ENCODE data around the gene EEF2. TPM values are rescaled to one million over a fixed set of nuclear protein-coding genes. Genes with fewer than 3 reads are reported as not detected.
A peak's percentile ranks its signal among the peaks of the same experiment; 100 is the strongest.
"Not testable (repeated sequence)": the region's sequence is repeated elsewhere in the genome, so short reads cannot be mapped to it uniquely, and the experiment has no call there.

EEF2 gene
- total RNA-seq, 1 donor from 2014 or later, result 2,663 TPM

- Mint-ChIP-seq H3K27ac (ENCODE audit: unreplicated experiment) (no peak overlapping the region), H3K4me1 (peaks cover 21% of the 10 kb centered on the region), H3K9me3 (no peaks in the 10 kb centered on the region), H3K4me3 (peak overlapping the region; percentile 94), H3K36me3 (ENCODE audit: low read depth) (no peaks in the 10 kb centered on the region), H3K27me3 (ENCODE audit: low read depth) (no peaks in the 10 kb centered on the region)
- no peak for DNase-seq (ENCODE audit: low read depth, low spot score)
- no peak for TF ChIP-seq CTCF (conservative IDR thresholded peaks at IDR 0.05)
Measured at GRCh38 chr19:4007836-4008539, 22.7 kb upstream of the EEF2 start.

DNA sequence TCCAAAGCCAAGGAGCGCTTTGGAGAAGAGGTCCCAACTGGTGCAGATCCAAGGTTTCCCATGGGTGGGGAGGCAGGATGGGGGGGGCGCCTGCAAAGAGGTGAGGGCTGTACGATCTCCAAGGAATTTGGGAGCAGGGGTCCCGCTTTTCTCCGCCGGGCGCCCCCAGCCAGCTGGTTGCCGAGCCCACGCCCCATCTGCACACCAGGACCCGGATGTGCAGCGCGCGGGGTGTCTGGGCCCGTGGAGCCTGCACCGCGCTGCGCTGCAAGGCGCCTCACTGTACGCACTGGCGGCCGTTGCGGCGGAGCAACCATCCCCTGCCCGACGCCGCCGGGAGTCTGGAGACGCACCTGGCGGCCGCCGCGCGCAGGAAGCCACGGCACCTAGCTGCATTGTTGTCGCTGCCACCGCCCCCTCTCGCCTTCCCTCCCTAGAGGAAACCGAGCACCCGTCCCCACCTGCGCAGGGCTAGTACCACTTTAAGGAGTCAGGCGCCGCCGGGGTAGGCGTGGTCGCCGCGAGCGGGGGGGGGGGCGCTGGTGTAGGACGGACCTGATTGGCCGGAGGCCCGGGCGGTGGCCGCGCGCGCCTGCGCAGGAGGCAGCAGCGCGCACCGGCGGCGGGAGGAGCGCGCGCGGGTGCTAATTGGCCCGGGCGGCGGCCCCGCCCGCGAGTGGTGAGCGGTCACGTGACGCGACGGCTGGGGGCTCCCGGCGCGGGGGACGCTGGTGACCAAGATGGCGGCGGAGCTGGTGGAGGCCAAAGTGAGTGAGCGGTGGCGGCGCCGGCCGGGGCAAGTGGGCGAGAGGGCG lies 22.0 kb upstream of the EEF2 start, which contains the start of gene PIAS4:
PIAS4 (plus strand) TSS at position 716 of the 815 bp plus-strand sequence; CDS start at position 741, 25 bp downstream.
- Mint-ChIP-seq H3K9me3 (no peaks in the 10 kb centered on the region), H3K4me1 (peaks cover 21% of the 10 kb centered on the region), H3K4me3 (peak within 1 kb of the TSS; percentile 94), H3K27me3 (ENCODE audit: low read depth) (no peaks in the 10 kb centered on the region), H3K36me3 (ENCODE audit: low read depth) (no peaks in the 10 kb centered on the region), H3K27ac (ENCODE audit: unreplicated experiment) (peak within 1 kb of the TSS; percentile 86)
- TF ChIP-seq CTCF (conservative IDR thresholded peaks at IDR 0.05), result peak; percentile 34
- DNase-seq (ENCODE audit: low read depth, low spot score), result peak; percentile 87

- H3K9me3 Mint-ChIP-seq; DNase-seq (ENCODE audit: low read depth, low spot score); H3K27me3 Mint-ChIP-seq (ENCODE audit: low read depth); H3K27ac Mint-ChIP-seq (ENCODE audit: unreplicated experiment); H3K36me3 Mint-ChIP-seq (ENCODE audit: low read depth): not testable (repeated sequence)
- H3K4me3 Mint-ChIP-seq, result peak overlapping the region; percentile 76
- peaks cover 18% of the 10 kb centered on the region for H3K4me1 Mint-ChIP-seq
Measured at GRCh38 chr19:4005436-4005835, 20.2 kb upstream of the EEF2 start.

DNA sequence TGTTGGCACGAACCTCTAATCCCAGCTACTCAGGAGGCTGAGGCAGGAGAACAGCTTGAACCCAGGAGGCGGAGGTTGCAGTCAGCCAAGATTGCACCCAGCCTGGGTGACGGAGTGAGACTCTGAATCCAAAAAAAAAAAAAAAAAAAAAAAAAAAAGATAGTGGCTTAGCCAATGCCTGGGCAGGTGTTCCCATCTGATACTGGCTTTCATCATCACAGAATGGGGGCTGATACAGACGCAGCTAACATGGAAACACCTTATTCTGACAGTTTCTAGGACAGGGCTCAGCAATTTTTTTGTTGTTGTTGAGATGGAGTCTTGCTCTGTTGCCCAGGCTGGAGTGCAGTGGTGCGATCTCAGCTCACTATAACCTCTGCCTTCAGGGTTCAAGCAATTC lies 15.5 kb upstream of the EEF2 start:
- not testable (repeated sequence) for H3K4me1 Mint-ChIP-seq; H3K4me3 Mint-ChIP-seq; H3K27me3 Mint-ChIP-seq (ENCODE audit: low read depth); H3K27ac Mint-ChIP-seq (ENCODE audit: unreplicated experiment); DNase-seq (ENCODE audit: low read depth, low spot score); H3K9me3 Mint-ChIP-seq; H3K36me3 Mint-ChIP-seq (ENCODE audit: low read depth)

DNA sequence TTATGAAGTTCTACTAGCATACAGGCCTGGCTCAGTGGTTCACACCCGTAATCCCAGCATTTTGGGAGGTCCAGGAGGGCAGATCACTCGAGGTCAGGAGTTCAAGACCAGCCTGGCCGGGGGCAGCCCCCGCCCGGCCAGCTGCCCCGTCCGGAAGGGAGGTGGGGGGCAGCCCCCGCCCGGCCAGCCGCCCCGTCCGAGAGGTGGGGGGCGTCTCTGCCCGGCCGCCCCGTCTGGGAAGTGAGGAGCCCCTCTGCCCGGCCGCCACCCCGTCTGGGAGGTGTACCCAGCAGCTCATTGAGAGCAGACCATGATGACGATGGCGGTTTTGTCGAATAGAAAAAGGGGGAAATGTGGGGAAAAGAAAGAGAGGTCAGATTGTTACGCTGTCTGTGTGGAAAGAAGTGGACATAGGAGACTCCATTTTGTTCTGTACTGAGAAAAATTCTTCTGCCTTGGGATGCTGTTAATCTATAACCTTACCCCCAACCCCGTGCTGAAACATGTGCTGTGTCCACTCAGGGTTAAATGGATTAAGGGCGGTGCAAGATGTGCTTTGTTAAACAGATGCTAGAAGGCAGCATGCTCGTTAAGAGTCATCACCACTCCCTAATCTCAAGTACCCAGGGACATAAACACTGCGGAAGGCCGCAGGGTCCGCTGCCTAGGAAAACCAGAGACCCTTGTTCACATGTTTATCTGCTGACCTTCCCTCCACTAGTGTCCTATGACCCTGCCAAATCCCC lies 13.6 kb upstream of the EEF2 start:
- not testable (repeated sequence) for H3K4me3 Mint-ChIP-seq, H3K9me3 Mint-ChIP-seq
- peak overlapping the region; percentile 50 for H3K27ac Mint-ChIP-seq (ENCODE audit: unreplicated experiment)

DNA sequence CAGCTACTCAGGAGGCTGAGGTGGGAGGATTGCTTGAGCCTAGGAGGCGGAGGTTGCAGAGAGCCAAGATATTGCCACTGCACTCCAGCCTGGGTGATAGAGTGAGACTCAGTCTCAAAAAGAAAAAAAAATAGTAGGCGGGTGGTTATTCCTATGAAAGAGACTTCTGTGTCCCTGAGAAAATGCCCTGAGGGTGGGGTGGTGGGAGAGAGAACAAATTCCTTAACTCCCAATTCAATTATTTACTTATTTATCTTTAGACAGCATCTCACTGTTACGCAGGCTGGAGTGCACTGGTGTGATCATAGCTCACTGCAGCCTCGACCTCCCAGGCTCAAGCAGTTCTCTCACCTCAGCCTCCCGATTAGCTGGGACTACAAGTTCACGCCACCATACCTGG lies 10.3 kb upstream of the EEF2 start:
- H3K9me3 Mint-ChIP-seq, result no peaks in the 10 kb centered on the region
- no peak for TF ChIP-seq CTCF (conservative IDR thresholded peaks at IDR 0.05)
- H3K27ac Mint-ChIP-seq (ENCODE audit: unreplicated experiment), result no peak overlapping the region
- no peak for DNase-seq (ENCODE audit: low read depth, low spot score)
- H3K4me3 Mint-ChIP-seq, result no peak overlapping the region
- no peaks in the 10 kb centered on the region for H3K36me3 Mint-ChIP-seq (ENCODE audit: low read depth)
- peaks cover 4% of the 10 kb centered on the region for H3K4me1 Mint-ChIP-seq
- H3K27me3 Mint-ChIP-seq (ENCODE audit: low read depth), result no peaks in the 10 kb centered on the region

More for the DNA sequence above, 13.6 kb upstream of the EEF2 start:
- H3K4me1 Mint-ChIP-seq; H3K27me3 Mint-ChIP-seq (ENCODE audit: low read depth); H3K36me3 Mint-ChIP-seq (ENCODE audit: low read depth); DNase-seq (ENCODE audit: low read depth, low spot score): not testable (repeated sequence)
